Ishikawa (cell line): ENCODE data around the gene GSE1.

Experiments
- CEBPB ChIP-seq: IDR thresholded peaks from 2 replicates; pipeline ENCODE4 v1.6.1; 2012
- CREB1 ChIP-seq: IDR thresholded peaks from 2 replicates; pipeline ENCODE4 v1.6.1; 2012; ENCODE audit warnings: low read depth
- EGR1 ChIP-seq: IDR thresholded peaks from 2 replicates; pipeline ENCODE4 v1.6.1; 2012
- EP300 ChIP-seq: IDR thresholded peaks from 2 replicates; pipeline ENCODE4 v1.6.1; 2012; ENCODE audit warnings: borderline replicate concordance
- FOXM1 ChIP-seq: IDR thresholded peaks from 2 replicates; pipeline ENCODE4 v1.6.1; 2012; ENCODE audit warnings: low read depth, borderline replicate concordance
- MAX ChIP-seq: IDR thresholded peaks from 2 replicates; pipeline ENCODE4 v1.6.1; 2012
- NFIC ChIP-seq: IDR thresholded peaks from 2 replicates; pipeline ENCODE4 v1.6.1; 2012
- RAD21 ChIP-seq: IDR thresholded peaks from 2 replicates; pipeline ENCODE4 v1.6.1; 2012; ENCODE audit warnings: low read depth
- REST ChIP-seq: IDR thresholded peaks from 2 replicates; pipeline ENCODE4 v1.6.1; 2012; ENCODE audit warnings: low read depth, mild to moderate bottlenecking
- TAF1 ChIP-seq: IDR thresholded peaks from 2 replicates; pipeline ENCODE4 v1.6.1; 2012; ENCODE audit warnings: low read depth, mild to moderate bottlenecking
- TCF12 ChIP-seq: IDR thresholded peaks from 2 replicates; pipeline ENCODE4 v1.6.1; 2012; ENCODE audit warnings: low read depth
- TEAD4 ChIP-seq: IDR thresholded peaks from 2 replicates; pipeline ENCODE4 v1.6.1; 2012
- USF1 ChIP-seq: IDR thresholded peaks from 2 replicates; pipeline ENCODE4 v1.6.1; 2012
- YY1 ChIP-seq: IDR thresholded peaks from 2 replicates; pipeline ENCODE4 v1.6.1; 2012; ENCODE audit warnings: low read depth
- ZBTB7A ChIP-seq: IDR thresholded peaks from 2 replicates; pipeline ENCODE4 v1.6.1; 2012; ENCODE audit warnings: low read depth

GSE1 gene

GRCh38 chr16:85657996-85658395 is 44.9 kb downstream of the GSE1 start:
- TF ChIP-seq RAD21 (no peak), CREB1 (no peak), USF1 (no peak), FOXM1 (no peak), MAX (no peak), ZBTB7A (no peak), TCF12 (no peak), EGR1 (no peak), CEBPB (no peak), TEAD4 (no peak), NFIC (no peak)

GRCh38 chr16:85658504-85659326 is 45.6 kb downstream of the GSE1 start:
- TF ChIP-seq NFIC (no peak), TEAD4 (no peak), MAX (no peak), CEBPB (no peak), YY1 (no peak), FOXM1 (no peak), RAD21 (no peak), TAF1 (no peak), CREB1 (no peak), REST (no peak), USF1 (no peak), ZBTB7A (no peak), EGR1 (no peak), TCF12 (no peak), EP300 (no peak)

GRCh38 chr16:85659336-85659735 is 46.2 kb downstream of the GSE1 start:
- TF ChIP-seq USF1 = no peak
- TF ChIP-seq TCF12 = no peak
- no peak for TF ChIP-seq CEBPB
- TF ChIP-seq MAX = no peak
- TF ChIP-seq REST = no peak
- TF ChIP-seq TEAD4 = no peak
- no peak for TF ChIP-seq RAD21

GRCh38 chr16:85659805-85660511 is 46.8 kb downstream of the GSE1 start:
- TF ChIP-seq RAD21 (peak; percentile 74), MAX (no peak)
